ENCODE data around the gene MPC2.
"Not testable (repeated sequence)": the region's sequence is repeated elsewhere in the genome, so short reads cannot be mapped to it uniquely, and the experiment has no call there.

MPC2 gene

DNA sequence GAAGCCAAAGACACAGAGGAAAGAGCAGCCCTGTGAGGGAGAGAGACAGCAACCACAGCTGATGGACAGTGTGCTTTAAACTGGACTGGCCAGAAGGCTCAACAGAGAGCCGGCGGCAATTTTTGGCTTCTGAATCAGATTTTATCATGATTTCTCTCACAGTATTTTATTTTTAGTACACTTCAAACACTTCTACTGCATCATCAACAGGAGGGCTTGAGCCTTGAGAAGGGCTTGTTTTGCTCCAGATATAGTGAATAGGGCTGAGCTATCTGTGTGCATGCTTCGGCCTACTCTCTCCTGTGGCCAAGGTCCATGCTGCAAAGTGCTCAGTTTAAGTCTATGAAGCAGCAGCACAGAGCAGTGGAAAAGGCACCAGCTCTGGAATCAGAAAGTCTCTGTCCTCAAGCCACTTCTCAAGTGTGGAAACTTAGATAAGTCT lies 56.3 kb downstream of the MPC2 start:
- CTCF ChIA-PET: interaction anchor here (1.3 kb wide), 1 partner anchor 62 kb away, joined by 3 read pairs; no protein-coding TSS in a partner anchor
- no peak overlapping the region for H3K27ac ChIP-seq (ENCODE audit: insufficient read depth in 1 of 2, low read depth in 1 of 2, low read length in 2 of 2, poor library complexity in 1 of 2, severe bottlenecking in 2 of 2)
- 100% methylated on average over 3 of the region's 3 CpGs for WGBS (ENCODE audit: insufficient coverage)

DNA sequence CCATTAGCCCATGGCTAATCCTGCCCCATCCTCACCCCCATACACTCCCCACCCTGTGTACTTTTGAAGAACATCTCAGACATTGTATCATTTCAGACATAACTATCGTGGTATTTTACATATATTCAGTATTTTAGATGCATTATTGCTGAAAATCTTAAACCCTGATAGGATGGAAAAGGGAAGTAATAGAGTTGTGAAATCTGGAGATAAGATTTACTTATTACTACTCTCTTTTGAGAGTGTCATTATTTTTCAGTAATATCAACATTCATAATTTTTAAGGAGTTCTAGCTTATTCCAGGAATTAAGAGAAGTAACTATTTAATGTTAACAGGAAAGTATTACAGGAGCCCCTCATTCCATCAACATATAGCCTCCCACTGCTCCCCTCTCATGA lies 57.4 kb downstream of the MPC2 start:
- WGBS (ENCODE audit: insufficient coverage): no CpG with 5 or more reads among the region's 1 CpG
- CTCF ChIA-PET: no interaction called here
- Histone ChIP-seq H3K27me3 (replicated peaks in 2 of 5; ENCODE audit: control insufficient read depth in 4 of 5, insufficient read depth in 5 of 5, low read length in 4 of 5) (no peaks in the 10 kb centered on the region), H3K4me1 (ENCODE audit: control extremely low read depth in 1 of 4, control insufficient read depth in 4 of 4, insufficient read depth in 4 of 4, low read length in 3 of 4) (no peaks in the 10 kb centered on the region), H3K27ac (ENCODE audit: insufficient read depth in 1 of 2, low read depth in 1 of 2, low read length in 2 of 2, poor library complexity in 1 of 2, severe bottlenecking in 2 of 2) (no peak overlapping the region), H3K36me3 (ENCODE audit: control insufficient read depth in 4 of 4, insufficient read depth in 4 of 4, low read length in 3 of 4) (no peaks in the 10 kb centered on the region), H3K4me3 (ENCODE audit: control insufficient read depth in 1 of 7, extremely low read depth in 1 of 7, insufficient read depth in 4 of 7, low read depth in 2 of 7, low read length in 6 of 7) (no peak overlapping the region), H3K9me3 (ENCODE audit: control extremely low read depth in 1 of 5, control insufficient read depth in 4 of 5, insufficient read depth in 2 of 5, low read depth in 1 of 5, low read length in 4 of 5) (no peaks in the 10 kb centered on the region)
- DNase-seq: peak in 1 of 3 donors; percentile 10
- POLR2A ChIA-PET: no interaction called here

More for the DNA sequence above, 56.3 kb downstream of the MPC2 start:
- H3K36me3 ChIP-seq (ENCODE audit: control insufficient read depth in 4 of 4, insufficient read depth in 4 of 4, low read length in 3 of 4): no peaks in the 10 kb centered on the region
- POLR2A ChIA-PET: no interaction called here
- no peaks in the 10 kb centered on the region for H3K9me3 ChIP-seq (ENCODE audit: control extremely low read depth in 1 of 5, control insufficient read depth in 4 of 5, insufficient read depth in 2 of 5, low read depth in 1 of 5, low read length in 4 of 5)
- H3K4me1 ChIP-seq (ENCODE audit: control extremely low read depth in 1 of 4, control insufficient read depth in 4 of 4, insufficient read depth in 4 of 4, low read length in 3 of 4): no peaks in the 10 kb centered on the region
- H3K27me3 ChIP-seq (replicated peaks in 2 of 5; ENCODE audit: control insufficient read depth in 4 of 5, insufficient read depth in 5 of 5, low read length in 4 of 5): no peaks in the 10 kb centered on the region
- no peak overlapping the region for H3K4me3 ChIP-seq (ENCODE audit: control insufficient read depth in 1 of 7, extremely low read depth in 1 of 7, insufficient read depth in 4 of 7, low read depth in 2 of 7, low read length in 6 of 7)
- DNase-seq: no peak

DNA sequence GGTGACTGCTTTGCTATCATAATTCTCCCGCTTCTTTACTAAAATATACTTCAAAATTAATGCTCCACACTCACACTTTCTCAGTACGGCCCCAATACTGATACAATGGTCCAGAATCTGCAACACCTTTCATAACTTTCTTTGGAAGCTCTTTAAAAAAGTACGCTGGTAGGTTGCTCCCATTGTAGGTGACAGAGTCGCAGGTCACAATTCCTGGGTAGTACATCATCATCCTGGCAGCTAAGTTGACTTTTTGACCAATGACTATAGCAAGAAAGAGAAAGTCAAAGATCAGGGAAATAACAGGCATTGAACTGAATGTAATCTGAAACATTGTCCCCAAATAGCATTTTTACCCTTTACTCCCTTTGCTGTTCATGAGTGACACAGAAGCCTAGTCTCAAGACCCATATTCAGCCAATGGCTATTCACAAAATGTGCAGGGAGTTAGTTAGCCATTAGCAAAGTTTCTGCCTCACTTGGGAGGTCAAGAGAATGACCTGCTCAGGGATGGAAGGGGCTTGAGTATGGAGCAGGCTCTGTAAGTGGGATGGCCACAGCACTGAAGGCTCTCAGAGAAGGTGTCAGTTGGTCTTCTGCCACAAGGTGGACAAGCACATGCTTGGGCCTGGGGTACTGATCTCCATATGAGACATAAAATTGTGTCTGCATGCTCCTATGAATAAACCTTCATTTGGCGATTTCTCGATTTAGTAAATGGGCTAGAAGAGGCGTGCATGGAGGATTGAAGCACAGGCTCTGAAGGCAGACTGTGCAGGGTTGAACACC lies 58.3 kb downstream of the MPC2 start:
- ChIA-PET CTCF (no interaction called here), POLR2A (no interaction called here)
- peak in 2 of 3 donors; percentile 20 to 22 for DNase-seq
- no peaks in the 10 kb centered on the region for H3K4me1 ChIP-seq (ENCODE audit: control extremely low read depth in 1 of 4, control insufficient read depth in 4 of 4, insufficient read depth in 4 of 4, low read length in 3 of 4)
- WGBS (ENCODE audit: insufficient coverage): 91% methylated on average over 4 of the region's 7 CpGs
- no peaks in the 10 kb centered on the region for H3K36me3 ChIP-seq (ENCODE audit: control insufficient read depth in 4 of 4, insufficient read depth in 4 of 4, low read length in 3 of 4)
- no peak overlapping the region for H3K4me3 ChIP-seq (ENCODE audit: control insufficient read depth in 1 of 7, extremely low read depth in 1 of 7, insufficient read depth in 4 of 7, low read depth in 2 of 7, low read length in 6 of 7)
- no peak overlapping the region for H3K27ac ChIP-seq (ENCODE audit: insufficient read depth in 1 of 2, low read depth in 1 of 2, low read length in 2 of 2, poor library complexity in 1 of 2, severe bottlenecking in 2 of 2)
- no peaks in the 10 kb centered on the region for H3K27me3 ChIP-seq (replicated peaks in 2 of 5; ENCODE audit: control insufficient read depth in 4 of 5, insufficient read depth in 5 of 5, low read length in 4 of 5)
- no peaks in the 10 kb centered on the region for H3K9me3 ChIP-seq (ENCODE audit: control extremely low read depth in 1 of 5, control insufficient read depth in 4 of 5, insufficient read depth in 2 of 5, low read depth in 1 of 5, low read length in 4 of 5)

DNA sequence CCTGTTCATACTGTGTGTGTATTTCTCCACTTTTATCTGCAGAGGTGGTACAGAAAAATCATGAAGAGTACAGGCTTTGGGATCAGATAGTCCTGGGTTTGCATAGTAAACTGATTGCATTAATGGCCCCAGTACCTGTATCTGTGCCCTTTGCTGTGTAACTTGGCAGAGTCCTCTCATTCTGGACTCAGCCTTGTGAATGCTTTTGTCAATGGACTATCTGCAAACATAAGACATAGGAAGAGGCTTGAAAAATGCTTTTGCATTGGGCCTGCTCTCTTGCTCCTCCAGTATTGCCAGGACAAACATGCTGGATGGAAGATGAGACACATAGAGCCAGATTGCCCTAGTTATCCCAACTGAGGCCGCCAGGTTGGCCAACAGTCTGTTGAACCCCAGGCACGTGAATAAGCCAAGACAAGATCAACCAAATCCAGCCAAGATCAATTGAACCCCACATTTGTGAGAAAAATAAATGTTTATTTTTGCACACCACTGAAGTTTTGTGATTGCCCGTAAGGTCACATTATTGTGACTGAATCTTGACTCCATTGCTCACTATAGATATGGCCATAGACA lies 60.2 kb downstream of the MPC2 start:
- POLR2A ChIA-PET: no interaction called here
- Histone ChIP-seq H3K4me3 (ENCODE audit: control insufficient read depth in 1 of 7, extremely low read depth in 1 of 7, insufficient read depth in 4 of 7, low read depth in 2 of 7, low read length in 6 of 7) (no peak overlapping the region), H3K36me3 (ENCODE audit: control insufficient read depth in 4 of 4, insufficient read depth in 4 of 4, low read length in 3 of 4) (no peaks in the 10 kb centered on the region), H3K27me3 (replicated peaks in 2 of 5; ENCODE audit: control insufficient read depth in 4 of 5, insufficient read depth in 5 of 5, low read length in 4 of 5) (no peaks in the 10 kb centered on the region), H3K4me1 (ENCODE audit: control extremely low read depth in 1 of 4, control insufficient read depth in 4 of 4, insufficient read depth in 4 of 4, low read length in 3 of 4) (no peaks in the 10 kb centered on the region), H3K27ac (ENCODE audit: insufficient read depth in 1 of 2, low read depth in 1 of 2, low read length in 2 of 2, poor library complexity in 1 of 2, severe bottlenecking in 2 of 2) (no peak overlapping the region), H3K9me3 (ENCODE audit: control extremely low read depth in 1 of 5, control insufficient read depth in 4 of 5, insufficient read depth in 2 of 5, low read depth in 1 of 5, low read length in 4 of 5) (no peaks in the 10 kb centered on the region)
- CTCF ChIA-PET: no interaction called here
- DNase-seq: no peak
- no CpG with 5 or more reads among the region's 3 CpGs for WGBS (ENCODE audit: insufficient coverage)

DNA sequence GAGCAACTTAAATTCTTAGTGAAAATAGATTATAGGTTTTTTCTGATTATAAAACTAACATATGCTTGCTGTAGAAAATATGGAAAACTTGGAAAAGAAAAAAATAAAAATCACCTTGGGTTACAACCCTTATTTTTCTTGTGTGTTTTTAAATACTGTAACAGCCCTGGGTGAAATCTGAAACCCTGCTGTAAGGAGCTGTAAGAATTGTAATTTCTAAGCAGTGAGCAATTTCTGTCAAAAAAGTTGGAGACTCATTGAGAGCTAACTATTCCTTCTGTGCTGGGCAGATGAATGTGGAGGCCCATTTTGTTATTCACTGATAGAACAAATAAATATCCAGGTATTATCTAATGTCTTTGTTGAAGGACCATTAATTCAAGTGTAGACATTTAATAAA lies 65.5 kb downstream of the MPC2 start:
- Histone ChIP-seq H3K27me3 (replicated peaks in 2 of 5; ENCODE audit: control insufficient read depth in 4 of 5, insufficient read depth in 5 of 5, low read length in 4 of 5) (no peaks in the 10 kb centered on the region), H3K4me3 (ENCODE audit: control insufficient read depth in 1 of 7, extremely low read depth in 1 of 7, insufficient read depth in 4 of 7, low read depth in 2 of 7, low read length in 6 of 7) (no peak overlapping the region), H3K27ac (ENCODE audit: insufficient read depth in 1 of 2, low read depth in 1 of 2, low read length in 2 of 2, poor library complexity in 1 of 2, severe bottlenecking in 2 of 2) (no peak overlapping the region), H3K9me3 (ENCODE audit: control extremely low read depth in 1 of 5, control insufficient read depth in 4 of 5, insufficient read depth in 2 of 5, low read depth in 1 of 5, low read length in 4 of 5) (no peaks in the 10 kb centered on the region), H3K4me1 (ENCODE audit: control extremely low read depth in 1 of 4, control insufficient read depth in 4 of 4, insufficient read depth in 4 of 4, low read length in 3 of 4) (no peaks in the 10 kb centered on the region), H3K36me3 (ENCODE audit: control insufficient read depth in 4 of 4, insufficient read depth in 4 of 4, low read length in 3 of 4) (no peaks in the 10 kb centered on the region)
- ChIA-PET POLR2A (no interaction called here), CTCF (no interaction called here)
- DNase-seq: no peak

DNA sequence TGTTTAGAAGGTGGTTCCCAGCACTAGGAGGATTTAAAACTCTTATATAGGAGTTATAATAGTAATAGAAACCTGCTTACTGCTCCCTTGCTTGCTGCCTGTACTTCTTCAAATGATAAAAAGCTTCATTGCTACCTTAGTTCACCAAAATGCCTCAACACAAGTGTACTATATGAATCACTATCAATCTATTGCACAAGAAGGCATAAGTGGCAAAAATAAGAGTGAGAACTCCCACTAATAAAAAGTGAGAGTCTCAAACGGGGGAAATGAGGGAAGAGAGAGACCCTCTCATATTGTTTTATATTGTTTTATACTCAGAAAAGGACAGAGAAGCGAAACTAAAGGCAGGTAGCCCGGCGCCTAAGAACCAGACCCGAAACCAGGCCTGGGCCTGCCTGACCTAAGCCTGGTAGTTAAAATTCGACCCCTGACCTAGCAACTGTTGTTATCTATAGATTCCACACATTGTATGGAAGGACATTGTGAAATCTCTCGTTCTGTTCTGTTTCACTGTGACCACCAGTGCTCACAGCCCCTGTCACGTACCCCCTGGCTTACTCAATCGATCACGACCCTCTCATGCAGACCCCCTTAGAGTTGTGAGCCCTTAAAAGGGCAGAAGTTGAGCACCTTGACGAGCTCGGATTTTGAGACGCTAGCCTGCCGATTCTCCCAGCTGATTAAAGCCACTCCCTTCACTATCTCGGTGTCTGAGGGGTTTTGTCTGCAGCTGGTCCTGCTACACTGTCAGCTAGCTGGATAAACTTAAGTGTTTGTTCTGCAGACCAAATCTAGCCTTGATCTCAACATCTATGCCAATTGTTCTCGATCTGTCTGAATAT lies 67.5 kb downstream of the MPC2 start:
- DNase-seq; H3K4me3 ChIP-seq (ENCODE audit: control insufficient read depth in 1 of 7, extremely low read depth in 1 of 7, insufficient read depth in 4 of 7, low read depth in 2 of 7, low read length in 6 of 7); CTCF ChIA-PET; H3K9me3 ChIP-seq (ENCODE audit: control extremely low read depth in 1 of 5, control insufficient read depth in 4 of 5, insufficient read depth in 2 of 5, low read depth in 1 of 5, low read length in 4 of 5); H3K36me3 ChIP-seq (ENCODE audit: control insufficient read depth in 4 of 4, insufficient read depth in 4 of 4, low read length in 3 of 4); H3K27ac ChIP-seq (ENCODE audit: insufficient read depth in 1 of 2, low read depth in 1 of 2, low read length in 2 of 2, poor library complexity in 1 of 2, severe bottlenecking in 2 of 2); H3K4me1 ChIP-seq (ENCODE audit: control extremely low read depth in 1 of 4, control insufficient read depth in 4 of 4, insufficient read depth in 4 of 4, low read length in 3 of 4); POLR2A ChIA-PET; H3K27me3 ChIP-seq (replicated peaks in 2 of 5; ENCODE audit: control insufficient read depth in 4 of 5, insufficient read depth in 5 of 5, low read length in 4 of 5): not testable (repeated sequence)
- WGBS (ENCODE audit: insufficient coverage): 86% methylated on average over 9 of the region's 16 CpGs

All from common myeloid progenitor, CD34-positive (primary cell).